Right ventricle myocardium superior (tissue), 1 donor: Measurements from ENCODE around the gene ACP6. TPM values are rescaled to one million over a fixed set of nuclear protein-coding genes. Genes with fewer than 3 reads are reported as not detected.
"Not testable (repeated sequence)": the region's sequence is repeated elsewhere in the genome, so short reads cannot be mapped to it uniquely, and the experiment has no call there.

ENCODE experiments used
- ATAC-seq: fragments of 200-7000 bp; cut with Tn5 transposase; one replicate; pipeline ENCODE4 v1.9.1; 2020; ENCODE audit warnings: mild to moderate bottlenecking; ENCODE audit not compliant: poor library complexity
- DNase-seq: peaks from one replicate; pipeline ENCODE4 v3.0.0-alpha.2; 2020
- intact Hi-C: fragments of 100-400 bp; cut with DNase I; formaldehyde crosslinking; loops from one replicate; pipeline ENCODE4 v1.11.2; 2022
- total RNA-seq: library from RNA; stranded (reverse); fragmentation: NEBNext Ultra II Directional; extraction: Animal tissue kit (Norgen Biotek cat#: 25700); gene quantifications from one replicate; pipeline ENCODE4 v1.2.1, GENCODE V29; 2021
- donor health status: DM: no; HTN: yes; CAD: no; lungs with severe emphysema.

ACP6 gene
- total RNA-seq, 1 donor from 2014 or later = 9.1 TPM

GRCh38 chr1:147627435-147628110, 42.8 kb downstream of the ACP6 start:
- ATAC-seq = peak; percentile 84
- DNase-seq = peak; percentile 66
- intact Hi-C loops = loop anchor here (2.0 kb wide), 1 partner anchor 133 kb away; no protein-coding TSS in a partner anchor

DNA sequence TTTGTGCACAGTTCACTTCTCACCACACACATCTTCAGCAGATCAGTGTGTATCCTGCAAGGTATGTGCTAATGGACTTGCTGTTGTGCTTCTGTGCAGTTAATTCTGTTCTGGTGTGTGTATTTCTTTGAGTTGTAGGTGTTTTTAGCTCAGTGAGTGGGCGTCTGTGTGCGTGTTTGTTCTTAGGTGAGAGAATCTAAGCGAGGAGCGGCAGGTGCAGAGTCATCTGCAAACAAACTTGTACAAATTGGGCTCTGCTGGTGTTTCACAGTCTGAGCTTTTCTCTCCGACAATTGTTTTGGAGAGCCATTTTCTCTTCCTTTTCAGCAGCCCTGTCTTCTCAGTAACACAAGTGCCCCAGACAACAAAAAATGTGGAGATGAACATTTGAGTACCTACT, 43.6 kb downstream of the ACP6 start:
- intact Hi-C loops = loop anchor here (2.0 kb wide), 1 partner anchor 132 kb away; no protein-coding TSS in a partner anchor
- ATAC-seq (no peak), DNase-seq (no peak)

DNA sequence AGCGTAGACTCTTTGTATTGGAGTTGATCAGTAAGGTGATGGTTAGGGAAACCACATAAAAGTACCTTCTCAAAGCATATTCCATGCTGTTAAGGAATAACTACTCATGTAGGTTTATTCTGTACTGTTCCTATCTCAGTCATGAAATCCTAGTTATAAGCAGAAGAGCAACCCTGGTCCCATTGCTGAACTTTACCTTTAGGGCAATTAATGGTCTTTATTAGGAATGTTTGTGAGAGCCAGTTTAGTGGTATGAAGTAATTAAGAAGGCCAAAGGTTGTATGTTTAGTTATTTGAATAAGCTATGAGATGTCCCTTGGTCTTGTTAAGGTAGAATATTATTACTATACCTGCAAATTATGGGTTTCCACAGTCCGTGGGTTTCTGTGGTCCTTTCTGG, 44.0 kb downstream of the ACP6 start:
- ATAC-seq (no peak), DNase-seq (no peak)
- intact Hi-C loops = loop anchor here (2.0 kb wide), 1 partner anchor 131 kb away; no protein-coding TSS in a partner anchor

DNA sequence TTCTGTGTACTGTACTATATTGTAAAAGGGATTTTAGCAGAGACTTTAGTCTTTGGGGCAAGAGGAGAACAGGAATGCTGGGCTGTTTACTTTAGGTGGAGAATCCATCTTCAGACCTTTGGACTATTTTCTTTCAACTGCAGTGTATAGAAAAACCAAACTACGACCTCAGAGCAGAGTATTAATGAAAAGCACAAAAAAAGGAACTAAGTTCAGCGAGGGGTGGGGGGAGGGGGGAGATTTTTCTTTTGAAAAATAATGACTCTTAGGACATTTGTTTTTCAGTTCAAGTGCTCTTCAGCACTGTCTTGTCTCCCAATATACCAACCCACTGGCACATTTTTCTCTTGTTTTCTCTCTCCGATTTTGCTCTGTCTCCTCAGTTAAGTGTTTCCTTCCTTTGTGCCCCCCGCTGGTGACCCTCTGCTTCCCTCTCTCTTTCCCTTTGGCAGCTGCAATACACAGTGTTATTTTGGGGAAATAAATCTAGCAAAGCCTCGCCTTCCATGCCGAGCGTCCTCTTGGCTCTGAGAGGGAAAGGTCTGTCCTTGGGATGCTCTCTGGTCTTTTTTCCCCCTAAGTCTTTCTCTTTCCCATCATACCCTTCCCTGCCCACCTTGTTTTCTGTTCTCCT, 44.8 kb downstream of the ACP6 start:
- intact Hi-C loops = no loop called here

GRCh38 chr1:147624529-147624928, 45.8 kb downstream of the ACP6 start:
- ATAC-seq (no peak), DNase-seq (no peak)
- intact Hi-C loops = no loop called here

More for the DNA sequence above, 44.8 kb downstream of the ACP6 start:
- DNase-seq (no peak), ATAC-seq (no peak)

- intact Hi-C loops = no loop called here
- no peak for ATAC-seq
- DNase-seq = no peak
Measured at GRCh38 chr1:147624011-147624410, 46.3 kb downstream of the ACP6 start.

- intact Hi-C loops = no loop called here
- no peak for DNase-seq
- no peak for ATAC-seq
Measured at GRCh38 chr1:147622731-147623130, 47.6 kb downstream of the ACP6 start.

- ATAC-seq = no peak
Measured at GRCh38 chr1:147620543-147620942, 49.8 kb downstream of the ACP6 start.

GRCh38 chr1:147619741-147620140, 50.6 kb downstream of the ACP6 start:
- DNase-seq (no peak), ATAC-seq (no peak)
- intact Hi-C loops = no loop called here

More at GRCh38 chr1:147620543-147620942, 49.8 kb downstream of the ACP6 start:
- intact Hi-C loops = no loop called here
- DNase-seq = no peak

DNA sequence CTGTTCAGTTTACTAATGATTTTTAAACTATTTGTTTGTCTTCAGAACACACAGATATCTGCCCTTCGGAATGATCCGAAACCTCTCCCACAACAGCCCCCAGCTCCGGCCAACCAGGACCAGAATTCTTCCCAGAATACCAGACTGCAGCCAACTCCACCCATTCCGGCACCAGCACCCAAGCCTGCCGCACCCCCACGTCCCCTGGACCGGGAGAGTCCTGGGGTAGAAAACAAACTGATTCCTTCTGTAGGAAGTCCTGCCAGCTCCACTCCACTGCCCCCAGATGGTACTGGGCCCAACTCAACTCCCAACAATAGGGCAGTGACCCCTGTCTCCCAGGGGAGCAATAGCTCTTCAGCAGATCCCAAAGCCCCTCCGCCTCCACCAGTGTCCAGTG, 51.6 kb downstream of the ACP6 start:
- intact Hi-C loops = no loop called here
- DNase-seq (no peak), ATAC-seq (no peak)

- DNase-seq (no peak), ATAC-seq (peak; percentile 38)
- intact Hi-C loops = no loop called here
Measured at GRCh38 chr1:147618077-147618569, 52.2 kb downstream of the ACP6 start.

- ATAC-seq, intact Hi-C loops, DNase-seq: not testable (repeated sequence)
Measured at GRCh38 chr1:147614966-147615365, 55.4 kb downstream of the ACP6 start.

- no peak for ATAC-seq
- DNase-seq = no peak
- intact Hi-C loops = no loop called here
Measured at GRCh38 chr1:147613506-147613905, 56.8 kb downstream of the ACP6 start.

GRCh38 chr1:147612366-147612765, 58.0 kb downstream of the ACP6 start:
- DNase-seq (no peak), ATAC-seq (peak; percentile 48)
- intact Hi-C loops = no loop called here

DNA sequence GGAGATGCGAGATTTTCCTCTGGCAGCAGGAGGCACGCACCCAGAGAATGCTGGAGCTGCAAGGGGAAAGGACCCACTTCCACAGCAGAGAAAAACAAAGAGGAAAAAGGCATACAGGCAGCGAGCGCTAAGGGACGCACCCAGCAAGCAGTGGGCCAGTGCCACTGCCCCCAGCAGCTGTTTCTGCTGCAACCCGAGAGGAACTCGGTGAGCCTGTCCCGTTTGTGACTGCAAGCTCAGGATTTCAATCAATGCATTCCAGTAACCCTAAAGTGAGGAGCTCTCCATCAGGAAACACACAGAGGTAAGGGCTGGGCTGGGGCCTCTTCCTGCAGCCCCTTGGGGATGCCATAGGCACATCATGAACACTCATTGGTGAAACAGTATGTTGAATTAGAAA, 58.7 kb downstream of the ACP6 start:
- no peak for ATAC-seq
- DNase-seq = no peak
- intact Hi-C loops = no loop called here

GRCh38 chr1:147611021-147611426, 59.3 kb downstream of the ACP6 start:
- DNase-seq (no peak), ATAC-seq (no peak)
- intact Hi-C loops = no loop called here

- no peak for ATAC-seq
- intact Hi-C loops = no loop called here
- no peak for DNase-seq
Measured at GRCh38 chr1:147609358-147609757, 61.0 kb downstream of the ACP6 start.

DNA sequence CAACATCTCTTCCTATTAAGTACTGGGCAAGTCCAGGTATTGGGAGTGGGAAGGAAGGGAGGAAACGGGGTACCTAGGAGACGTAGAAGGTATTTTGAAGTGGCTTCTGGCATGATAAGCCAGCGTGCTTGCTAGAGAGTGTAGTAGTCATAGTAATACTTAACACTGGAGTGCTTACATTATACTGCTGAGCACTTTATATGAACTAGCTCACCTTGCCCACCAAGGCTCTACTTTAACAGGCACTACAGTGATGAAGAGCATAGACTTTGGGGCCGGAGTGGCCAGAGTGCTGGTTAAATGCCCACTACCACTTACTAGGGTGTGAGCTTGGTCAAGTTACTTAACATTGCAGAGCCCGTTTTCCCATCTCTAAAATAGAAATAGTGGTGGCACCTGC, 61.7 kb downstream of the ACP6 start:
- no peak for DNase-seq
- intact Hi-C loops = no loop called here
- no peak for ATAC-seq

DNA sequence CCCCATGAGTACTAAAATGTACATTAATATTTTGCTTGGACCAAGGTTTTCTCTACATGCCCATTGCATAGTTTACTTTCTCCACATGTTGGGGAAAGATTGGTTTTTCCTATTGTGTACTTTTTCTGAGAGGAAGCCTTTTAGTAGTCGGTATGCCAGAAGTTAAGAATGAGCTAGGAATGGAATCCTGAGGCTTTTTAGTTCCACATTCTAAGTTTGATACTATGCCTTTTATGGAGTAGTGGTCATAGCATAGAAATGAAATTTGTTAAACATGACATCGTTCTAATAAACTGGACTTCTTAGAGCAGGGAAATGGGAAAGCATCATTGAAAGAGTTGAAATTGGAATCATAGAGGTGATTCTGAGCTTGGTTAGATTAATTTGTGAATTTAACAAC, 64.7 kb downstream of the ACP6 start:
- intact Hi-C loops = no loop called here

DNA sequence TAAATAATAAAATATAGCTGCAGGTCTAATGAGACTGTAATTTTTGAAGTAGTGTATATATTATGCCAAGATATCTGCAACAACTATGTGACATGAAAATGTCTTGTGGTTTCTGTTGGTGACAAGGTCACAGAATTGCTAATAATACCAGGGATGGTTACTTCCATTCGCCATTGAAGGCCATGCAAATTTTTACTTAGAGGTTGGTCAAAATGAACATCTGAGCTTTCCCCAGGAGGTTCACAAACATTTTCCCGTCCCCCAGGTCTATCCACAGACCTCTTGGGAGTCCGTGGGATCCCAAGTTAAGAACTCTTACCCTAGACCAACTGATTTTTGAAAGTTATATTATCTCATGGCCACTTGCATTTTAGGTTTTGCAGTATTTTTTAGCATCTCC, 66.3 kb downstream of the ACP6 start:
- intact Hi-C loops = no loop called here

More for the DNA sequence above, 64.7 kb downstream of the ACP6 start:
- ATAC-seq = no peak
- no peak for DNase-seq

More for the DNA sequence above, 66.3 kb downstream of the ACP6 start:
- no peak for DNase-seq
- no peak for ATAC-seq
